Ascending aorta (tissue), 2 donors: ENCODE results near the gene RIT1. TPM values are rescaled to one million over a fixed set of nuclear protein-coding genes. Genes with fewer than 3 reads are reported as not detected.

Experiments used
- DNase-seq, 2 donors: peaks; one replicate each; pipeline ENCODE4 v3.0.0-alpha.2; 2019; ENCODE audit warnings: low spot score in 2 of 2
- H3K27ac ChIP-seq, 2 donors: fragments of 200-600 bp; sonication (generic); one replicate each; pipeline ENCODE4 v1.5.1; 2016 to 2017; ENCODE audit warnings: mild to moderate bottlenecking in 1 of 2
- H3K27me3 ChIP-seq: fragments of 200-600 bp; sonication (generic); one replicate; pipeline ENCODE4 v1.5.1; 2017
- H3K36me3 ChIP-seq, 2 donors: fragments of 200-600 bp; sonication (generic); one replicate each; pipeline ENCODE4 v1.5.1; 2016
- H3K4me1 ChIP-seq, 2 donors: fragments of 200-600 bp; sonication (generic); one replicate each; pipeline ENCODE4 v1.5.1; 2016 to 2017; ENCODE audit warnings: mild to moderate bottlenecking in 1 of 2
- H3K4me3 ChIP-seq, 2 donors: fragments of 200-600 bp; sonication (generic); one replicate each; pipeline ENCODE4 v1.5.1; 2016 to 2017; ENCODE audit warnings: mild to moderate bottlenecking in 1 of 2
- H3K9me3 ChIP-seq, 2 donors: fragments of 200-600 bp; sonication (generic); one replicate each; pipeline ENCODE4 v1.5.1; 2016
- CTCF ChIP-seq, 3 experiments: fragments of 200-600 bp in 2 of 3; fragments of 450-650 bp in 1 of 3; sonication (generic) in 2 of 3; IDR thresholded peaks; one replicate each; pipeline ENCODE4 v1.5.1; 2016 to 2019; ENCODE audit warnings: antibody characterized with exemption in 3 of 3, mild to moderate bottlenecking in 1 of 3, moderate library complexity in 1 of 3
- intact Hi-C: fragments of 100-400 bp; cut with DNase I; formaldehyde crosslinking; loops from one replicate; pipeline ENCODE4 v1.15.1; 2023
- total RNA-seq: library from RNA; depleted of rRNA; stranded (reverse); fragments of >200 nt; gene quantifications from one replicate; pipeline ENCODE4 v1.1.0, GENCODE V29; 2016

Gene RIT1
- total RNA-seq, 1 donor from 2014 or later: 17.1 TPM

- Histone ChIP-seq H3K4me3 (no peak overlapping the region), H3K27me3 (no peaks in the 10 kb centered on the region), H3K27ac (peak overlapping the region; percentile 80 to 92), H3K9me3 (no peaks in the 10 kb centered on the region), H3K36me3 (no peaks in the 10 kb centered on the region), H3K4me1 (peaks cover 25 to 44% of the 10 kb centered on the region in 2 donors)
- peak in 1 of 2 donors; percentile 77 for DNase-seq
- TF ChIP-seq CTCF (IDR thresholded peaks at IDR 0.05): peak; percentile 75 to 86 (median 81)
- intact Hi-C loops: loop anchor here (1.0 to 10.0 kb wide), 3 partner anchors 22 to 117 kb away; partner anchors contain the start of genes LAMTOR2 and UBQLN4
Observed at GRCh38 chr1:155938220-155938627, 27.1 kb upstream of the RIT1 start.

- DNase-seq: no peak
- Histone ChIP-seq H3K4me3 (peak overlapping the region; percentile 74 to 82), H3K36me3 (peaks cover 20 to 27% of the 10 kb centered on the region in 2 donors), H3K4me1 (peaks cover 20 to 49% of the 10 kb centered on the region in 2 donors), H3K27me3 (no peaks in the 10 kb centered on the region), H3K9me3 (no peaks in the 10 kb centered on the region), H3K27ac (peak overlapping the region; percentile 80 to 94)
- intact Hi-C loops: loop anchor here (1.0 to 10.0 kb wide), 3 partner anchors 24 to 120 kb away; partner anchors contain the start of genes LAMTOR2, RIT1 and UBQLN4
- TF ChIP-seq CTCF (IDR thresholded peaks at IDR 0.05): no peak
Observed at GRCh38 chr1:155934936-155935590, 23.9 kb upstream of the RIT1 start.

GRCh38 chr1:155934097-155934935 lies 23.2 kb upstream of the RIT1 start, which contains the start of gene KHDC4:
KHDC4 (minus strand) TSS chr1:155934413; CDS start chr1:155934373, 40 bp downstream.
- peak; percentile 91 to 98 for DNase-seq
- peak within 1 kb of the TSS; percentile 74 to 82 for H3K4me3 ChIP-seq
- intact Hi-C loops: loop anchor here (1.0 to 10.0 kb wide), 3 partner anchors 23 to 120 kb away; partner anchors contain the start of genes LAMTOR2, RIT1 and UBQLN4
- H3K9me3 ChIP-seq: no peaks in the 10 kb centered on the region
- H3K4me1 ChIP-seq: peaks cover 18 to 42% of the 10 kb centered on the region in 2 donors
- H3K36me3 ChIP-seq: peaks cover 27 to 35% of the 10 kb centered on the region in 2 donors
- H3K27ac ChIP-seq: peak within 1 kb of the TSS; percentile 90 to 94
- peak; percentile 20 to 35 (median 35) for TF ChIP-seq CTCF (IDR thresholded peaks at IDR 0.05)
- H3K27me3 ChIP-seq: no peaks in the 10 kb centered on the region

- peak overlapping the region; percentile 90 to 94 for H3K27ac ChIP-seq
- no peaks in the 10 kb centered on the region for H3K27me3 ChIP-seq
- H3K36me3 ChIP-seq: peaks cover 34 to 41% of the 10 kb centered on the region in 2 donors
- H3K4me3 ChIP-seq: peak overlapping the region; percentile 74 to 82
- H3K4me1 ChIP-seq: peaks cover 18 to 35% of the 10 kb centered on the region in 2 donors
- intact Hi-C loops: loop anchor here (1.0 to 10.0 kb wide), 3 partner anchors 22 to 121 kb away; partner anchors contain the start of genes LAMTOR2, RIT1 and UBQLN4
- no peak for DNase-seq
- no peaks in the 10 kb centered on the region for H3K9me3 ChIP-seq
- no peak for TF ChIP-seq CTCF (IDR thresholded peaks at IDR 0.05)
Observed at GRCh38 chr1:155933591-155934096, 22.5 kb upstream of the RIT1 start.

- Histone ChIP-seq H3K4me1 (peaks cover 18 to 31% of the 10 kb centered on the region in 2 donors), H3K36me3 (peaks cover 44 to 53% of the 10 kb centered on the region in 2 donors), H3K4me3 (peak overlapping the region in 1 of 2 donors; percentile 82), H3K9me3 (no peaks in the 10 kb centered on the region), H3K27ac (peak overlapping the region in 1 of 2 donors; percentile 90), H3K27me3 (no peaks in the 10 kb centered on the region)
- no peak for TF ChIP-seq CTCF (IDR thresholded peaks at IDR 0.05)
- no peak for DNase-seq
- intact Hi-C loops: loop anchor here (10.0 kb wide), 1 partner anchor 122 kb away; the partner anchor contains the start of genes LAMTOR2 and UBQLN4
Observed at GRCh38 chr1:155932487-155932886, 21.3 kb upstream of the RIT1 start.
